Tibial nerve (tissue), 4 donors: ENCODE data around the gene HOMER3. TPM values are rescaled to one million over a fixed set of nuclear protein-coding genes. Genes with fewer than 3 reads are reported as not detected.
A peak's percentile ranks its signal among the peaks of the same experiment; 100 is the strongest.
"Not testable (repeated sequence)": the region's sequence is repeated elsewhere in the genome, so short reads cannot be mapped to it uniquely, and the experiment has no call there.

Experiments used
- DNase-seq, 2 donors: peaks; one replicate each; pipeline ENCODE4 v3.0.0-alpha.2; 2019; ENCODE audit warnings: low spot score in 2 of 2
- H3K27ac ChIP-seq, 4 donors: fragments of 200-600 bp; sonication (generic) in 3 of 4; one replicate each; pipeline ENCODE4 v1.5.1; 2017 to 2019; ENCODE audit warnings: mild to moderate bottlenecking in 1 of 4
- H3K27me3 ChIP-seq, 2 donors: fragments of 200-600 bp; sonication (generic) in 1 of 2; one replicate each; pipeline versions ENCODE4 v1.5.1 to v1.6.0; 2017 to 2019
- H3K36me3 ChIP-seq, 3 donors: fragments of 200-600 bp; sonication (generic); one replicate each; pipeline ENCODE4 v1.5.1; 2018 to 2019
- H3K4me1 ChIP-seq, 4 donors: fragments of 200-600 bp; sonication (generic) in 3 of 4; one replicate each; pipeline ENCODE4 v1.5.1; 2017 to 2019
- H3K4me3 ChIP-seq, 4 donors: fragments of 200-600 bp; sonication (generic) in 3 of 4; one replicate each; pipeline ENCODE4 v1.5.1; 2017 to 2019; ENCODE audit warnings: mild to moderate bottlenecking in 1 of 4, moderate library complexity in 1 of 4
- H3K9me3 ChIP-seq, 4 donors: fragments of 200-600 bp; sonication (generic) in 3 of 4; one replicate each; pipeline ENCODE4 v1.5.1; 2017 to 2019
- EP300 ChIP-seq, 2 donors: sonication (generic); formaldehyde crosslinking; IDR thresholded peaks; one replicate each; pipeline ENCODE4 v1.6.1; 2017; ENCODE audit warnings: antibody characterized with exemption in 2 of 2, mild to moderate bottlenecking in 1 of 2
- POLR2A ChIP-seq, 2 donors: fragments of 450-650 bp; IDR thresholded peaks; one replicate each; pipeline ENCODE4 v1.6.1; 2017; ENCODE audit warnings: antibody characterized with exemption in 2 of 2, mild to moderate bottlenecking in 2 of 2, moderate library complexity in 2 of 2
- WGBS, 2 donors: methylation state at CpG; one replicate each; pipeline ENCODE4 v1.1.5; 2018; 5-methylcytosine and 5-hydroxymethylcytosine counted together
- total RNA-seq, 4 donors: library from RNA; depleted of rRNA; stranded (reverse); fragments of >200 nt; gene quantifications; one replicate each; pipeline ENCODE4 v1.1.0, GENCODE V29; 2016
- TF ChIP-seq, protein P1 (sequence below), 5 experiments: fragments of 200-600 bp in 3 of 5; fragments of 450-650 bp in 2 of 5; sonication (generic) in 3 of 5; IDR thresholded peaks; one replicate each; pipeline ENCODE4 v1.5.1; 2016 to 2019; ENCODE audit warnings: antibody characterized with exemption in 5 of 5, mild to moderate bottlenecking in 3 of 5, moderate library complexity in 2 of 5

The HOMER3 gene
- total RNA-seq, 4 donors from 2014 or later = 38.0 to 90.0 (median 44.6) TPM

DNA sequence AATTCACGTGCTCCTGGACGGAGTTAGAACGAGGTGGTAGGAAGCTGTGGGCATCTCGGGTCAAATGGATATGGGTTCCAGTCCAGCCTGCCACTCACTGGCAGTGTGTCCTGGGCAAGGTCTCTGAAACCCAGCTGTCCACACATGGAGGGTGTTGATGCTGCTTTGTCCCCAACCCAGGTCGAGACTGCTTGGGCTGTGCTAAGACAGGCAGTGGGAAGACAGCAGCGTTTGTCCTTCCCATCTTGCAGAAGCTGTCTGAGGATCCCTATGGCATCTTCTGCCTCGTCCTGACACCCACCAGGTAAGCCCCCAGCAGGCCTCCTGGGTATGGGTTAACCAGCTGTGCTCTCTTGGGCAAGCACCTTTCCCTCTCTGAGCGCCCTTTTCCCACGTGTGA, 20.6 kb downstream of the HOMER3 start:
- DNase-seq = no peak
- Histone ChIP-seq H3K27ac (peak overlapping the region in 2 of 4 donors; percentile 75 to 92), H3K27me3 (no peaks in the 10 kb centered on the region), H3K9me3 (no peaks in the 10 kb centered on the region), H3K36me3 (peaks cover 0 to 53% (median 21%) of the 10 kb centered on the region in 3 donors), H3K4me3 (peak overlapping the region; percentile 78 to 94 (median 82)), H3K4me1 (peaks cover 0 to 44% (median 19%) of the 10 kb centered on the region in 4 donors)
- TF ChIP-seq EP300 (IDR thresholded peaks at IDR 0.05) (no peak), POLR2A (IDR thresholded peaks at IDR 0.05) (no peak)
- TF ChIP-seq, protein P1, sequence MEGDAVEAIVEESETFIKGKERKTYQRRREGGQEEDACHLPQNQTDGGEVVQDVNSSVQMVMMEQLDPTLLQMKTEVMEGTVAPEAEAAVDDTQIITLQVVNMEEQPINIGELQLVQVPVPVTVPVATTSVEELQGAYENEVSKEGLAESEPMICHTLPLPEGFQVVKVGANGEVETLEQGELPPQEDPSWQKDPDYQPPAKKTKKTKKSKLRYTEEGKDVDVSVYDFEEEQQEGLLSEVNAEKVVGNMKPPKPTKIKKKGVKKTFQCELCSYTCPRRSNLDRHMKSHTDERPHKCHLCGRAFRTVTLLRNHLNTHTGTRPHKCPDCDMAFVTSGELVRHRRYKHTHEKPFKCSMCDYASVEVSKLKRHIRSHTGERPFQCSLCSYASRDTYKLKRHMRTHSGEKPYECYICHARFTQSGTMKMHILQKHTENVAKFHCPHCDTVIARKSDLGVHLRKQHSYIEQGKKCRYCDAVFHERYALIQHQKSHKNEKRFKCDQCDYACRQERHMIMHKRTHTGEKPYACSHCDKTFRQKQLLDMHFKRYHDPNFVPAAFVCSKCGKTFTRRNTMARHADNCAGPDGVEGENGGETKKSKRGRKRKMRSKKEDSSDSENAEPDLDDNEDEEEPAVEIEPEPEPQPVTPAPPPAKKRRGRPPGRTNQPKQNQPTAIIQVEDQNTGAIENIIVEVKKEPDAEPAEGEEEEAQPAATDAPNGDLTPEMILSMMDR (IDR thresholded peaks at IDR 0.05) = no peak
- WGBS, 2 donors = 58 to 62% methylated on average over 9 of the region's 9 CpGs

DNA sequence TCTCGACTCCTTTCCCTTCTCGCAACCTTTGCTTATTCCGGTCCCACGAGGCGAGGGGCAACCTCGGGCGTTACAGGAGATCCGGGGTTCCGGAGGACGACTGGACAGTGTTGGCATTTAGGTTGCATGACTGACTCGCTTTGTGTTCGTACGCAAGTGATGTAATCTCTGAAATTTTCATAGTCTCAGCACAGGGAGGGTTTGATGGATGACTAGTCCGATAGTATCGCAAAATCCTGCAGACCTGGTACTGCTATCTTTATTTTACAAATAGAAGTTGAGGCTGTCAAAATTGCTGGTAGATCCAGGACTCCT, 21.2 kb downstream of the HOMER3 start:
- H3K4me1 ChIP-seq = peaks cover 0 to 50% (median 19%) of the 10 kb centered on the region in 4 donors
- 0 to 1% methylated on average over 15 of the region's 15 CpGs for WGBS, 2 donors
- peak overlapping the region; percentile 78 to 94 (median 82) for H3K4me3 ChIP-seq
- H3K9me3 ChIP-seq = no peaks in the 10 kb centered on the region
- TF ChIP-seq EP300 (IDR thresholded peaks at IDR 0.05) (no peak), POLR2A (IDR thresholded peaks at IDR 0.05) (no peak)
- TF ChIP-seq, protein P1 (IDR thresholded peaks at IDR 0.05) = no peak
- H3K27me3 ChIP-seq = no peaks in the 10 kb centered on the region
- DNase-seq = no peak
- H3K36me3 ChIP-seq = peaks cover 0 to 53% (median 21%) of the 10 kb centered on the region in 3 donors
- H3K27ac ChIP-seq = peak overlapping the region in 3 of 4 donors; percentile 67 to 92 (median 75)

DNA sequence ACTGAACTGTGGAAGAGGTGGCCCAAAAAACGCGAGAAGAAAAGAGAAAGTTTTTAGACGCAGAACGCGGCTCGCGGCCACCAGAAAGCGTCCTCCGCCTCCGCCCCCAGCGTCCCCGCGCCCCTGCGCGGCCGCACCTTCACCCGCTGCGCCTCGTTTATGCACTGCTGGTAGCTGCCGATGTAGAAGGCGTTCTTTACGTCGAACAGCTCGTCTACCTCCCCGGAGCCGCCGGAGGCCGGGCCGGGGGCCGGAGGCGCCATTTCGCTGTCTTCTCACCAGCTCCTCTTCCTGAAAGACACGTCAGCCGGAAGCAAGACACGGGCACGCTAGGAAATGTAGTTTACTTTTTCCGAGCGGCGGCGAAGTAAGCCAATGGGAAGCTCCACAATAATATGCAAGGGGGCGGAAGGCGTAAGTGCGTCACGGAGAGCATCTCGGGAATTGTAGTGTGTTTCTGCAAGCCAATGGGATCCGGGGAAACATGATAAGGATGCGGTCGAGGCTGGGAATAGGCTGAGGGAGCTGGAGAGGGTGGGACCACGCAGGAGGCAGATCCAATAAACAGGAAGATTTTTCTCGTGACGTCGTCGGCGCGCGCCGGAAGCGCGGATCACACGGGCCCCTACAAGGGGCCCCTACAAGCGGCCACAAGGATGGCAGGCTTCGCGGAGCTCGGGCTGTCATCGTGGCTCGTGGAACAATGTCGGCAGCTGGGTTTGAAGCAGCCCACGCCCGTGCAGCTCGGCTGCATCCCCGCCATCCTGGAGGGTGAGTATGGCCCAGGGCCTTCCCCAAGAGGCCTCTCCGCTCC, 21.7 kb downstream of the HOMER3 start, which contains the start of the genes COPE and DDX49:
TSS of gene COPE (minus strand) at position 302 of the 814 bp plus-strand sequence. CDS start at position 263, 39 bp downstream.
TSS of gene DDX49 (plus strand) at position 630 of the 814 bp plus-strand sequence. CDS start at position 657, 27 bp downstream.
- Histone ChIP-seq H3K4me3 (peak within 1 kb of the TSS; percentile 79 to 98 (median 90)), H3K27ac (peak within 1 kb of the TSS; percentile 50 to 92 (median 92)), H3K36me3 (peaks cover 0 to 53% (median 15%) of the 10 kb centered on the region in 3 donors), H3K9me3 (no peaks in the 10 kb centered on the region), H3K4me1 (peaks cover 0 to 50% (median 19%) of the 10 kb centered on the region in 4 donors), H3K27me3 (no peaks in the 10 kb centered on the region)
- 0% methylated on average over 70 to 72 of the region's 72 CpGs for WGBS, 2 donors
- DNase-seq = peak; percentile 96 to 99
- TF ChIP-seq POLR2A (IDR thresholded peaks at IDR 0.05) = peak; percentile 55 to 77
- TF ChIP-seq EP300 (IDR thresholded peaks at IDR 0.05) = peak; percentile 88 to 90
- TF ChIP-seq, protein P1 (IDR thresholded peaks at IDR 0.05) = no peak

DNA sequence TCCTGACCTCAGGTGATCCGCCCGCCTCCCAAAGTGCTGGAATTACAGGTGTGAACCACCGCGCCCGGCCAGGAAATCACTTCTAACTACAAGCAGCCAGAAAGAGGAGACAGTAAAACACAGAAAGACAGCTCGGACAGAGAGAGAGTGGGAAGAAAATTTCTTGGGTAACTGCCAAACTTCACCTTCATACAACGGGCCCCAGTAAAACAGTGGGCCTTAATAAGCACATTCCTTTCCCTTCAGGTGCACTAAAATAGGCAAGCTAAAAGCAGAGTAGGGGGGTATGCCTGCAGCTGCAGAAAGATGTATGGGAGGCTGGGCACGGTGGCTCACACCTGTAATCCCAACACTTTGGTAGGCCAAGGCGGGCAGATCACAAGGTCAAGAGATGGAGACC, 23.4 kb downstream of the HOMER3 start:
- DNase-seq, H3K4me3 ChIP-seq, H3K9me3 ChIP-seq, H3K27me3 ChIP-seq, H3K27ac ChIP-seq: not testable (repeated sequence)
- WGBS, 2 donors = 82 to 85% methylated on average over 9 of the region's 9 CpGs
- peaks cover 0 to 50% (median 19%) of the 10 kb centered on the region in 4 donors for H3K4me1 ChIP-seq
- peaks cover 0 to 53% (median 9%) of the 10 kb centered on the region in 3 donors for H3K36me3 ChIP-seq

DNA sequence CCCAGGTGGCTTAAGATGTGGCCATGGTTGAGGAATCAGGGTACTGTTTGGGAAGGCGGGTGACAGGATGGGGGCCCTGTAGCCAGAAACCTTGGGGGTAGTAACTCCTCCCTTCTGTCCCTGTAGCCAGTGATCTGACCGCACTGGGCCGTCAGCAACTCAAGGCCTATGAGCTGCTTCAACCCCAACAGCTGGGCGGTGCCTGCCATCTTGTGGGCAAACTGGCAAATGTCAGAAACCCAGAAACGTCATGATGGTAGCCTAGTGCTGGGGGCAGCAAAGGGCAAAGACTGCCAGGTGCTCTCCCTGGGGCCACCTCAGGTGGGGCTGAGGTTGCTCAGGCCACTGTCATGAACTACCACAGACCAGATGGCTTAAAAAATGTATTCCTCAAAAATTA, 25.4 kb downstream of the HOMER3 start:
- Histone ChIP-seq H3K36me3 (peaks cover 0 to 55% (median 7%) of the 10 kb centered on the region in 3 donors), H3K4me1 (peaks cover 0 to 41% (median 15%) of the 10 kb centered on the region in 4 donors)

More for the DNA sequence above, 25.4 kb downstream of the HOMER3 start:
- TF ChIP-seq POLR2A (IDR thresholded peaks at IDR 0.05) = no peak
- TF ChIP-seq, protein P1 (IDR thresholded peaks at IDR 0.05) = peak in 3 of 5 experiments; percentile 26 to 49 (median 32)
- Histone ChIP-seq H3K9me3 (no peaks in the 10 kb centered on the region), H3K27me3 (no peaks in the 10 kb centered on the region), H3K4me3 (no peak overlapping the region), H3K27ac (peak overlapping the region in 1 of 4 donors; percentile 33)
- WGBS, 2 donors = 42 to 45% methylated on average over 3 to 5 of the region's 5 CpGs
- DNase-seq = no peak
